ENCODE results near the gene NXNL1.
A peak's percentile ranks its signal among the peaks of the same experiment; 100 is the strongest.

The NXNL1 gene

GRCh38 chr19:17456127-17456526 lies 4.6 kb downstream of the NXNL1 start:
- no peak for DNase-seq (ENCODE audit: low read depth in 2 of 2)

- no peak for DNase-seq (ENCODE audit: low read depth in 2 of 2)
These were observed 5.2 kb downstream of the NXNL1 start for GRCh38 chr19:17455308-17456123.

- no peak for DNase-seq (ENCODE audit: low read depth in 2 of 2)
These were observed 6.1 kb downstream of the NXNL1 start for GRCh38 chr19:17454576-17455071.

- DNase-seq (ENCODE audit: low read depth in 2 of 2), result no peak
These were observed 8.9 kb downstream of the NXNL1 start for GRCh38 chr19:17451820-17452219.

- peak in 1 of 2 experiments; percentile 50 for DNase-seq (ENCODE audit: low read depth in 2 of 2)
These were observed 10.3 kb downstream of the NXNL1 start for GRCh38 chr19:17450264-17451075.

GRCh38 chr19:17448131-17448967 lies 12.4 kb downstream of the NXNL1 start, which contains the start of gene TMEM221:
TSS of gene TMEM221 (minus strand) at chr19:17448668. CDS start at chr19:17448462, 206 bp downstream.
- peak in 1 of 2 experiments; percentile 46 for DNase-seq (ENCODE audit: low read depth in 2 of 2)

- no peak for DNase-seq (ENCODE audit: low read depth in 2 of 2)
These were observed 13.0 kb downstream of the NXNL1 start for GRCh38 chr19:17447704-17448130.

GRCh38 chr19:17445526-17446165 lies 15.1 kb downstream of the NXNL1 start:
- no peak for DNase-seq (ENCODE audit: low read depth in 2 of 2)

GRCh38 chr19:17441241-17442021 lies 19.3 kb downstream of the NXNL1 start:
- DNase-seq (ENCODE audit: low read depth in 2 of 2), result no peak

GRCh38 chr19:17436874-17437267 lies 23.9 kb downstream of the NXNL1 start:
- no peak for DNase-seq (ENCODE audit: low read depth in 2 of 2)

GRCh38 chr19:17436094-17436873 lies 24.4 kb downstream of the NXNL1 start:
- no peak for DNase-seq (ENCODE audit: low read depth in 2 of 2)

GRCh38 chr19:17435218-17435617 lies 25.5 kb downstream of the NXNL1 start:
- no peak for DNase-seq (ENCODE audit: low read depth in 2 of 2)

GRCh38 chr19:17431417-17431816 lies 29.3 kb downstream of the NXNL1 start:
- no peak for DNase-seq (ENCODE audit: low read depth in 2 of 2)

- no peak for DNase-seq (ENCODE audit: low read depth in 2 of 2)
These were observed 31.0 kb downstream of the NXNL1 start for GRCh38 chr19:17429641-17430113.

GRCh38 chr19:17424743-17425365 lies 35.9 kb downstream of the NXNL1 start:
- DNase-seq (ENCODE audit: low read depth in 2 of 2), result no peak

- no peak for DNase-seq (ENCODE audit: low read depth in 2 of 2)
These were observed 37.1 kb downstream of the NXNL1 start for GRCh38 chr19:17423429-17424208.

GRCh38 chr19:17421942-17422341 lies 38.8 kb downstream of the NXNL1 start:
- DNase-seq (ENCODE audit: low read depth in 2 of 2), result no peak

- no peak for DNase-seq (ENCODE audit: low read depth in 2 of 2)
These were observed 40.2 kb downstream of the NXNL1 start for GRCh38 chr19:17420475-17420924.
